AG09319 (cell line): Measurements from ENCODE around the gene DDX49.
"Not testable (repeated sequence)": the region's sequence is repeated elsewhere in the genome, so short reads cannot be mapped to it uniquely, and the experiment has no call there.

Experiments
- DNase-seq: peaks from one replicate; pipeline ENCODE4 v3.0.0-alpha.2; 2010; ENCODE audit warnings: low read depth; ENCODE audit errors: extremely low read depth
- TF ChIP-seq, protein P1 (sequence below): IDR thresholded peaks from 2 replicates; pipeline ENCODE4 v1.5.1; 2011; ENCODE audit warnings: low read depth, mild to moderate bottlenecking, inconsistent platforms, low read length, moderate library complexity

Gene DDX49

GRCh38 chr19:18948075-18948975 is 28.8 kb downstream of the DDX49 start:
- DNase-seq, result no peak
- TF ChIP-seq, protein P1, sequence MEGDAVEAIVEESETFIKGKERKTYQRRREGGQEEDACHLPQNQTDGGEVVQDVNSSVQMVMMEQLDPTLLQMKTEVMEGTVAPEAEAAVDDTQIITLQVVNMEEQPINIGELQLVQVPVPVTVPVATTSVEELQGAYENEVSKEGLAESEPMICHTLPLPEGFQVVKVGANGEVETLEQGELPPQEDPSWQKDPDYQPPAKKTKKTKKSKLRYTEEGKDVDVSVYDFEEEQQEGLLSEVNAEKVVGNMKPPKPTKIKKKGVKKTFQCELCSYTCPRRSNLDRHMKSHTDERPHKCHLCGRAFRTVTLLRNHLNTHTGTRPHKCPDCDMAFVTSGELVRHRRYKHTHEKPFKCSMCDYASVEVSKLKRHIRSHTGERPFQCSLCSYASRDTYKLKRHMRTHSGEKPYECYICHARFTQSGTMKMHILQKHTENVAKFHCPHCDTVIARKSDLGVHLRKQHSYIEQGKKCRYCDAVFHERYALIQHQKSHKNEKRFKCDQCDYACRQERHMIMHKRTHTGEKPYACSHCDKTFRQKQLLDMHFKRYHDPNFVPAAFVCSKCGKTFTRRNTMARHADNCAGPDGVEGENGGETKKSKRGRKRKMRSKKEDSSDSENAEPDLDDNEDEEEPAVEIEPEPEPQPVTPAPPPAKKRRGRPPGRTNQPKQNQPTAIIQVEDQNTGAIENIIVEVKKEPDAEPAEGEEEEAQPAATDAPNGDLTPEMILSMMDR, result no peak

DNA sequence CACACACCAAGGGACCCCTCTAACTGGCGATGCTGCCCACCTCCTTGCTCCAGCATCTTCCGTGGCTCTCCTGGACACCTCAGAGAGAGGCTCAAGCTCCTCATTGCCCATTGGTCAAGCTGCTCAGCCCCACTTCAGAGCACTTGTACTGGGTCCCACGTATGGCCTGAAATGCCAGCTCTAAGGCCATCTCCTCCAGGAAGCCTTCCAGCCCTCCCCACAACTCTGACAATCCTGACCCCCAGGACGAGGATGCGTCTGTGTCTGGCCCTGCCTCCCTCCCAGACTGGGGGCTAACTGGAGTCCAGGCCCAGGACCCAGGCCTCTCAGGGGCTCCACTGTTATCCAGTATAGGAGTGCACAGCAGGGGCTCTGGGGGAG is 29.5 kb downstream of the DDX49 start:
- TF ChIP-seq, protein P1, result no peak
- DNase-seq, result no peak

DNA sequence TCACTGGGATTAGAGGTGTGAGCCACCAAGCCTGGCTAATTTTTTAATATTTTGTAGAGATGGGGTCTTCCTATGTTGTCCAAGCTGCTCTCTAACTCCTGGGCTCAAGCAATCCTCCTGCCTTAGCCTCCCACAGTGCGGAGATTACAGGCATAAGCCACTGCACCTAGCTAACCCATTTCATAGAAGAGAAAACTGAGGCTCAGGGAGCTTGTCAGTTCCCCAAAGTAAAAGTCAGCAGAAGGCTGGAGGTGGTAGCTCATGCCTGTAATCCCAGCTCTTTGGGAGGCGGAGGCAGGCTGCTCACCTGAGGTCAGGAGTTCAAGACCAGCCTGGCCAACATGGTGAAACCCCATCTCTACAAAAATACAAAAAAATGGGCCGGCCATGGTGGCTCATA is 30.3 kb downstream of the DDX49 start:
- TF ChIP-seq, protein P1, result no peak

DNA sequence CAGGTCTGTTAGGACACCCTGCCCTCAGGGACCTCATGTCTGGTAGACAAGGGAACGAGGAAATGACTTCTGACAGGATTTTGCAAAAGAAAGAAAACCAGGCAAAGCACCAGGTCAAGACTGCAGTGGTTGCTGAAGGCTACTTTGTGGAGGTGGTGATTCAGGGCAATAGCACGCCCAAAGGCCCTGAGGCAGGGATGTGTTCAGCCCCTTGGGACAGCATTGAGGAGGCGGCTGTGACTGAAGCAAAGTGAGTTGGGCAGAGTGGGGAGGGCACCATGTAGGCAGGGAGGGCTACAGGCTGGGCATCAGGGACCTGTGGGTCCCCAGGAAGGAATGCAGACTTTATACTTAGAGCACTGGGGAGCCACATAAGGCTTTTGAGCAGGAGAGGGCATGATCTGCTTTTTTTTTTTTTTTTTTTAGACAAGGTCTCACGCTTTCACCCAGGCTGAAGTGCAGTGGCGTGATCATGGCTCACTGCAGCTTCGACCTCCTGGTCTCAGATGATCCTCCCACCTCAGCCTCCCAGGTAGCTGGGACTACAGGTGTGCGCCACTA is 32.3 kb downstream of the DDX49 start:
- DNase-seq, result peak; percentile 31
- TF ChIP-seq, protein P1, result no peak

More for the DNA sequence above, 30.3 kb downstream of the DDX49 start:
- no peak for DNase-seq

- not testable (repeated sequence) for DNase-seq
These were observed 33.0 kb downstream of the DDX49 start for GRCh38 chr19:18952364-18953003.

- DNase-seq, result no peak
- TF ChIP-seq, protein P1, result no peak
These were observed 34.6 kb downstream of the DDX49 start for GRCh38 chr19:18954094-18954493.

DNA sequence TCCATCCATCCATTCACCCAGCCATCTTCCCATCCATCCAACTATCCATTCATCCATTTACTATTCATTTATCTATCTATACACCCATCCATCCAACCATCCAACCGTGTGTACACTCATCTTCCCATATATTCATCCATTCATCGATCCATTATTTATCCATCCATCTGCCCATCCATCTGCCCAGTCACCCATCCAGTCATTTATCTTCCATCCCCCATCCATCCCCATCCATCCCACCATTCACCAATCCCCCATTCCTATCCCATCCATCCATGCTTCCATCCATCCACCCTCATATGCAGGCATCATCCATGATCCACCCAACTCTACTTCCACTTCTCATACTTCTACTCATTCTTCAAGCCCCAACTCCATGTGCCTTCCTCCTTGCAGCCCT is 35.5 kb downstream of the DDX49 start:
- TF ChIP-seq, protein P1, result no peak
- DNase-seq, result no peak
